B cell (primary cell): ENCODE data around the gene SHFL. TPM values are rescaled to one million over a fixed set of nuclear protein-coding genes. Genes with fewer than 3 reads are reported as not detected.

Source experiments
- ATAC-seq: fragments of 200-7000 bp; cut with Tn5 transposase; one replicate; pipeline ENCODE4 v1.10.0; 2021; ENCODE audit warnings: low read depth, mild to moderate bottlenecking, moderate number of reproducible peaks, moderate library complexity
- CTCF ChIA-PET: fragments of 350-600 bp; sonication (Branson Sonifier 250); formaldehyde crosslinking; loops from one replicate; lab custom pipeline; 2021; ENCODE audit warnings: antibody characterized with exemption, inconsistent platforms; lab: Charles Lee
- POLR2A ChIA-PET: fragments of 350-600 bp; sonication (Branson Sonifier 250); formaldehyde crosslinking; loops from one replicate; lab custom pipeline; 2021; ENCODE audit warnings: antibody characterized with exemption; lab: Charles Lee
- DNase-seq: peaks from one replicate; pipeline ENCODE4 v3.0.0; 2013
- H2AFZ ChIP-seq: 2 replicates; pipeline ENCODE4 v1.6.1; 2012; ENCODE audit warnings: mild to moderate bottlenecking, low read depth, low read length; ENCODE audit not compliant: insufficient read depth, poor library complexity, severe bottlenecking
- H3K27ac ChIP-seq, 2 donors: 1 replicate in 1 of 2; 2 replicates in 1 of 2; pipeline ENCODE4 v1.5.1; 2012 to 2013; ENCODE audit warnings: low read length in 2 of 2, mild to moderate bottlenecking in 2 of 2, moderate library complexity in 1 of 2
- H3K27me3 ChIP-seq, 4 experiments: fragments of 200-600 bp in 1 of 4; sonication (generic) in 1 of 4; replicated peaks in 1 of 4; 1 replicate in 2 of 4; 2 replicates in 2 of 4; pipeline versions ENCODE4 v1.6.1 to v1.7.0; 2013 to 2016; ENCODE audit warnings: low read length in 3 of 4, mild to moderate bottlenecking in 2 of 4, mixed read lengths in 1 of 4, moderate library complexity in 1 of 4; ENCODE audit not compliant: insufficient read depth in 4 of 4, control insufficient read depth in 3 of 4; ENCODE audit errors: control extremely low read depth in 1 of 4
- H3K36me3 ChIP-seq, 2 experiments: replicated peaks in 1 of 2; 1 replicate in 1 of 2; 2 replicates in 1 of 2; pipeline versions ENCODE4 v1.6.1 to v1.7.1; 2013; ENCODE audit warnings: low read length in 1 of 2; ENCODE audit not compliant: insufficient read depth in 2 of 2, control insufficient read depth in 1 of 2; ENCODE audit errors: control extremely low read depth in 1 of 2, extremely low read depth in 1 of 2
- H3K4me1 ChIP-seq, 2 donors: fragments of 200-600 bp in 1 of 2; sonication (generic) in 1 of 2; 1 replicate in 1 of 2; 2 replicates in 1 of 2; pipeline versions ENCODE4 v1.5.1 to v1.6.1; 2013 to 2017; ENCODE audit warnings: low read length in 2 of 2; ENCODE audit not compliant: control insufficient read depth in 2 of 2, insufficient read depth in 2 of 2
- H3K4me2 ChIP-seq: replicated peaks from 2 replicates; pipeline ENCODE3; 2012; ENCODE audit warnings: mild to moderate bottlenecking, low read depth, low read length; ENCODE audit not compliant: poor library complexity, severe bottlenecking
- H3K4me3 ChIP-seq, 5 experiments: fragments of 200-600 bp in 1 of 5; sonication (generic) in 1 of 5; 1 replicate in 3 of 5; 2 replicates in 2 of 5; pipeline versions ENCODE4 v1.5.1 to v1.7.0; 2011 to 2016; ENCODE audit warnings: low read length in 4 of 5, mild to moderate bottlenecking in 4 of 5, low read depth in 2 of 5, control low read depth in 1 of 5, moderate library complexity in 1 of 5; ENCODE audit not compliant: insufficient read depth in 1 of 5; ENCODE audit errors: control extremely low read depth in 1 of 5, extremely low read depth in 1 of 5
- H3K79me2 ChIP-seq: fragments of 200-600 bp; sonication (generic); one replicate; pipeline ENCODE4 v1.6.0; 2016; ENCODE audit warnings: low read length; ENCODE audit not compliant: control insufficient read depth, insufficient read depth
- H3K9ac ChIP-seq: fragments of 200-600 bp; sonication (generic); 2 replicates; pipeline ENCODE4 v1.6.1; 2017; ENCODE audit warnings: mild to moderate bottlenecking, low read length, moderate library complexity
- H3K9me3 ChIP-seq, 3 donors: one replicate each; pipeline versions ENCODE4 v1.6.1 to v1.7.1; 2013; ENCODE audit warnings: low read length in 2 of 3; ENCODE audit not compliant: control insufficient read depth in 2 of 3, insufficient read depth in 1 of 3; ENCODE audit errors: control extremely low read depth in 1 of 3
- H4K20me1 ChIP-seq: 2 replicates; pipeline ENCODE4 v1.6.0; 2012; ENCODE audit warnings: mild to moderate bottlenecking, low read length; ENCODE audit not compliant: insufficient read depth, control insufficient read depth, poor library complexity, severe bottlenecking
- H3K27ac Mint-ChIP-seq: one replicate; pipeline ENCODE4 v1.8.0; 2021; ENCODE audit warnings: mixed read lengths
- H3K27me3 Mint-ChIP-seq: one replicate; pipeline ENCODE4 v1.8.0; 2021; ENCODE audit warnings: mixed read lengths
- H3K4me1 Mint-ChIP-seq: one replicate; pipeline ENCODE4 v1.8.0; 2021; ENCODE audit warnings: mixed read lengths
- H3K4me3 Mint-ChIP-seq: one replicate; pipeline ENCODE4 v1.8.0; 2021; ENCODE audit warnings: mixed read lengths
- H3K9me3 Mint-ChIP-seq: one replicate; pipeline ENCODE4 v1.8.0; 2022; ENCODE audit warnings: mixed read lengths; ENCODE audit not compliant: insufficient read depth
- CTCF ChIP-seq: fragments of 200-600 bp; IDR thresholded peaks from one replicate; pipeline ENCODE4 v1.8.0; 2022; ENCODE audit warnings: antibody characterized with exemption, mild to moderate bottlenecking
- EZH2 ChIP-seq: IDR thresholded peaks from 2 replicates; pipeline ENCODE4 v1.6.1; 2012; ENCODE audit warnings: borderline replicate concordance, low read depth, mild to moderate bottlenecking, moderate library complexity, low read length; ENCODE audit not compliant: insufficient read depth, poor library complexity, severe bottlenecking
- WGBS: methylation state at CpG from one replicate; pipeline ENCODE4 v1.1.5; 2013; ENCODE audit warnings: missing lambda C conversion rate; ENCODE audit not compliant: insufficient coverage; 5-methylcytosine and 5-hydroxymethylcytosine counted together
- intact Hi-C: fragments of 100-400 bp; cut with micrococcal nuclease; formaldehyde crosslinking; loops from one replicate; pipeline ENCODE4 v1.10.0; 2022
- polyA plus RNA-seq: library from polyadenylated mRNA; depleted of rRNA; stranded (reverse); fragments of >200 nt; gene quantifications from 2 replicates; pipeline ENCODE4 v1.2.3, GENCODE V29; 2012
- total RNA-seq, 2 donors: library from RNA; stranded (reverse); fragments of 120-200 nt in 1 of 2; gene quantifications; 1 replicate in 1 of 2; 2 replicates in 1 of 2; pipeline versions ENCODE4 v1.2.3 to v1.2.4, GENCODE V29; 2013 to 2022

Gene SHFL
- total and polyA plus RNA-seq, 2 donors (not counting 1 experiment from before 2014, with no cell fraction given) = 109 to 205 TPM

GRCh38 chr19:10096615-10096963 lies 10.5 kb downstream of the SHFL start:
- Mint-ChIP-seq H3K4me3 (peak overlapping the region; percentile 69), H3K9me3 (no peaks in the 10 kb centered on the region), H3K4me1 (peaks cover 39% of the 10 kb centered on the region), H3K27ac (peak overlapping the region; percentile 32), H3K27me3 (no peaks in the 10 kb centered on the region)
- intact Hi-C loops = loop anchor here (1.0 to 5.0 kb wide), 4 partner anchors 10 to 284 kb away; partner anchors contain the start of genes MRPL4, PPAN, SHFL and TYK2
- TF ChIP-seq EZH2 = no peak
- no peak for TF ChIP-seq CTCF
- Histone ChIP-seq H3K4me2 (peak overlapping the region; percentile 97), H2AFZ (peak overlapping the region; percentile 92), H3K36me3 (peaks cover 0 to 5% of the 10 kb centered on the region in 2 experiments), H3K27me3 (no peaks in the 10 kb centered on the region), H3K9me3 (peaks cover 0 to 4% (median 4%) of the 10 kb centered on the region in 3 donors), H3K27ac (peak overlapping the region; percentile 62 to 74), H3K4me1 (peaks cover 30 to 51% of the 10 kb centered on the region in 2 donors), H3K4me3 (peak overlapping the region in 4 of 5 experiments; percentile 40 to 55 (median 50)), H3K9ac (peak overlapping the region; percentile 65), H4K20me1 (no peaks in the 10 kb centered on the region), H3K79me2 (no peaks in the 10 kb centered on the region)
- no peak for ATAC-seq
- ChIA-PET CTCF (interaction anchor here (0.7 to 14.9 kb wide), 8 partner anchors 8 to 164 kb away, joined by 3 to 263 read pairs (median 6); partner anchors contain the start of genes EIF3G, MRPL4, P2RY11 and PPAN), POLR2A (interaction anchor here (0.7 to 3.0 kb wide), 7 partner anchors 9 to 155 kb away, joined by 3 to 26 read pairs (median 11); partner anchors contain the start of genes MRPL4, P2RY11 and PPAN)
- WGBS = 47% methylated on average over 26 of the region's 26 CpGs
- no peak for DNase-seq

GRCh38 chr19:10100163-10100785 lies 14.2 kb downstream of the SHFL start:
- Histone ChIP-seq H3K36me3 (no peaks in the 10 kb centered on the region), H3K4me2 (no peak overlapping the region), H4K20me1 (no peaks in the 10 kb centered on the region), H3K9ac (no peak overlapping the region), H2AFZ (no peak overlapping the region), H3K4me3 (no peak overlapping the region), H3K4me1 (peaks cover 58 to 75% of the 10 kb centered on the region in 2 donors), H3K9me3 (peaks cover 0 to 4% (median 4%) of the 10 kb centered on the region in 3 donors), H3K79me2 (no peaks in the 10 kb centered on the region), H3K27ac (peak overlapping the region in 1 of 2 donors; percentile 42), H3K27me3 (no peaks in the 10 kb centered on the region)
- WGBS = 94% methylated on average over 4 of the region's 5 CpGs
- H3K4me3 Mint-ChIP-seq = peak overlapping the region; percentile 62
- ChIA-PET POLR2A (interaction anchor here (0.5 to 6.1 kb wide), 4 partner anchors 13 to 198 kb away, joined by 5 to 62 read pairs (median 8); partner anchors contain the start of gene P2RY11), CTCF (interaction anchor here (0.6 to 14.9 kb wide), 5 partner anchors 15 to 151 kb away, joined by 3 to 263 read pairs (median 3); partner anchors contain the start of genes EIF3G, MRPL4 and P2RY11)
- no peak for ATAC-seq
- DNase-seq = no peak
- TF ChIP-seq EZH2 = no peak
- no peak for TF ChIP-seq CTCF
- H3K27ac Mint-ChIP-seq = peak overlapping the region; percentile 71
- H3K9me3 Mint-ChIP-seq = no peaks in the 10 kb centered on the region
- H3K4me1 Mint-ChIP-seq = peaks cover 51% of the 10 kb centered on the region
- H3K27me3 Mint-ChIP-seq = no peaks in the 10 kb centered on the region
- intact Hi-C loops = loop anchor here (10.0 kb wide), 1 partner anchor 305 kb away; the partner anchor contains the start of gene CDC37
